Chondrocyte (in vitro differentiated cells): Measurements from ENCODE around the gene RB1. TPM values are rescaled to one million over a fixed set of nuclear protein-coding genes. Genes with fewer than 3 reads are reported as not detected.
A peak's percentile ranks its signal among the peaks of the same experiment; 100 is the strongest.

Experiments used
- DNase-seq: peaks from one replicate; pipeline ENCODE4 v3.0.0; 2021; ENCODE audit warnings: mixed read lengths, low spot score
- H3K27ac Mint-ChIP-seq: one replicate; pipeline ENCODE4 v1.8.0; 2021; ENCODE audit warnings: mild to moderate bottlenecking, moderate library complexity, mixed read lengths; ENCODE audit not compliant: unreplicated experiment
- H3K27me3 Mint-ChIP-seq: 2 replicates; pipeline ENCODE4 v1.8.0; 2021; ENCODE audit warnings: low read depth, mixed read lengths
- H3K36me3 Mint-ChIP-seq: 2 replicates; pipeline ENCODE4 v1.8.0; 2021; ENCODE audit warnings: low read depth, mixed read lengths
- H3K4me1 Mint-ChIP-seq: 2 replicates; pipeline ENCODE4 v1.8.0; 2021; ENCODE audit warnings: low read depth, mild to moderate bottlenecking, mixed read lengths
- H3K4me3 Mint-ChIP-seq: one replicate; pipeline ENCODE4 v1.8.0; 2021; ENCODE audit warnings: mild to moderate bottlenecking, moderate library complexity, mixed read lengths; ENCODE audit not compliant: unreplicated experiment
- H3K9me3 Mint-ChIP-seq: 2 replicates; pipeline ENCODE4 v1.8.0; 2021; ENCODE audit warnings: low read depth, mixed read lengths
- total RNA-seq: library from RNA; stranded (reverse); gene quantifications from 3 replicates; pipeline ENCODE4 v1.2.1, GENCODE V29; 2021
- TF ChIP-seq, protein P1 (sequence below): fragments of 200-600 bp; sonication (generic); IDR thresholded peaks from 2 replicates; pipeline ENCODE4 v1.5.0; 2021; ENCODE audit warnings: antibody characterized with exemption, mild to moderate bottlenecking, moderate library complexity

The RB1 gene
- total RNA-seq, 1 donor from 2014 or later: 33.4 TPM

DNA sequence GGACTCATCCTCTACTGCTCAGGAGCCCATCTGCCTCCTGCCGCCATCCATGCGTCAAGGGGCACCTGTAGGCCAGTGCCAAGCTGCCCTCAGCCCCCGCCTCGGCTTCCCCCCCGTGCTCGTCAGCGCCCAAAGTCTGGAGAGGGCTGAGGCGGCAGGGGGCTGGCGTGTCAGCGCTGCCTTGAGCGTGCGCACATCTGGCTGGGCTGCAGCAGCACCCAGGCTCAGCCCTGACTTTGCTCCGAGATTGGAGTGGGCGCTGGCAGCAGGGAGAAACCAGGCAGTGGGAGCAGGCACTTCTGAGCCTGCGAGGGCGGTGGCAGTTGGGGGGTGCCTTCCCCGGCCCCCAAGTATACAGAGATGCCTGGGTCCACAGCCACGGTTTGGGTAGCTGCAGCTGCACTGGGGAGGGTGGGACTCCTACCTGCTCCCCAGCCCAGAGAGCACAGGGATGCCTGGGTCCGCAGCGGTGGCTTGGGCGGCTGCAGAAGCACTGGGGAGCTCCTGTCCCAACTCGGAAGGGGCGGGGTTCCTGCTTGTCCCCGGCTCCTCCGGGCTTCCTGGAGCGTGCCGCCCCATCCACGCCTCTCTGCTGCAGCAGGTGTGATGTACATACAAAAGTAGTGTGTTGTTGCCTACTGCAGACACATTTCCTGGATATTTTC is 154.2 kb downstream of the RB1 start:
- TF ChIP-seq, protein P1, sequence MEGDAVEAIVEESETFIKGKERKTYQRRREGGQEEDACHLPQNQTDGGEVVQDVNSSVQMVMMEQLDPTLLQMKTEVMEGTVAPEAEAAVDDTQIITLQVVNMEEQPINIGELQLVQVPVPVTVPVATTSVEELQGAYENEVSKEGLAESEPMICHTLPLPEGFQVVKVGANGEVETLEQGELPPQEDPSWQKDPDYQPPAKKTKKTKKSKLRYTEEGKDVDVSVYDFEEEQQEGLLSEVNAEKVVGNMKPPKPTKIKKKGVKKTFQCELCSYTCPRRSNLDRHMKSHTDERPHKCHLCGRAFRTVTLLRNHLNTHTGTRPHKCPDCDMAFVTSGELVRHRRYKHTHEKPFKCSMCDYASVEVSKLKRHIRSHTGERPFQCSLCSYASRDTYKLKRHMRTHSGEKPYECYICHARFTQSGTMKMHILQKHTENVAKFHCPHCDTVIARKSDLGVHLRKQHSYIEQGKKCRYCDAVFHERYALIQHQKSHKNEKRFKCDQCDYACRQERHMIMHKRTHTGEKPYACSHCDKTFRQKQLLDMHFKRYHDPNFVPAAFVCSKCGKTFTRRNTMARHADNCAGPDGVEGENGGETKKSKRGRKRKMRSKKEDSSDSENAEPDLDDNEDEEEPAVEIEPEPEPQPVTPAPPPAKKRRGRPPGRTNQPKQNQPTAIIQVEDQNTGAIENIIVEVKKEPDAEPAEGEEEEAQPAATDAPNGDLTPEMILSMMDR: no peak
- Mint-ChIP-seq H3K27me3 (no peaks in the 10 kb centered on the region), H3K36me3 (peaks cover 34% of the 10 kb centered on the region), H3K9me3 (no peaks in the 10 kb centered on the region), H3K4me3 (no peak overlapping the region), H3K4me1 (no peaks in the 10 kb centered on the region), H3K27ac (no peak overlapping the region)
- DNase-seq: peak; percentile 92

DNA sequence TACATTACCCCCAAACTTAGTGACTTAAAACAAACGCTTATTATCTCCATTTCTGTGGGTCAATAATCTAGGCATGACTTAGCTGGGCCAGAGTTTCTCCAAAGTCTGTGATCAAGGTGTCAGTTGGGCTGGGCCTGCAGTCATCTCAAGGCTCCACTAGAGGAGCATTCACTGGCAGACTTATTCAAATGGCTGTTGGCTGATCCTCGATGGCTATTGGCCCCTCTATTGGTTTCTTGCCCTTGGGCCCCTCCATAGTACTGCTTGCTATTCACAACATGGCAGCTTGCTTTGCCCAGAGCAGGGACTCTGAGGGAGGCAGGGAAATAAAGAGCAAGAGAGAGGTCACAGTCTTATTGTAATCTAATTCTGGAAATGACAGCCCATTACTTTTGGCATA is 171.7 kb downstream of the RB1 start:
- H3K27me3 Mint-ChIP-seq: no peaks in the 10 kb centered on the region
- H3K9me3 Mint-ChIP-seq: no peaks in the 10 kb centered on the region
- H3K27ac Mint-ChIP-seq: no peak overlapping the region
- TF ChIP-seq, protein P1: no peak
- peaks cover 25% of the 10 kb centered on the region for H3K4me1 Mint-ChIP-seq
- no peak for DNase-seq
- H3K36me3 Mint-ChIP-seq: peaks cover 10% of the 10 kb centered on the region
- H3K4me3 Mint-ChIP-seq: no peak overlapping the region

DNA sequence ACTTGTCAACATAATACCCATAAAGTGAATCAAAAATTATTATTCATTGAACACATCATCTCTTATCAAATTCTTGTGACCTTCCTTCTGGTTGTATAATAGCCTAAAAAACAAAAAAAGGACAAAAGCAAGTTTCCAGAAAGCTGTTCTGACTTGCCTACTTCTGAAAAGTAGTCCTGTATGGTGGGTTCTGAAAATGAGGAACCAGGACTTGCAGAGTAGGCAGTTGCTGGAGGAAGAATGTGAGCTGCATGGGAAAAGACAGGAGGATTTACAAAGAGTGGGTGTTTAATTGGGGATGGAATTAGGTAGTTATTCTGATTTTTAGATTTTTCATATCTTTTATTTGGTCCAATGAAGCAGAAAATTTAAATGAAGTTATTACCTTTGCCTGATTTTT is 172.7 kb downstream of the RB1 start:
- peaks cover 10% of the 10 kb centered on the region for H3K36me3 Mint-ChIP-seq
- no peak for DNase-seq
- TF ChIP-seq, protein P1: no peak
- no peaks in the 10 kb centered on the region for H3K27me3 Mint-ChIP-seq
- no peaks in the 10 kb centered on the region for H3K9me3 Mint-ChIP-seq
- H3K4me1 Mint-ChIP-seq: peaks cover 25% of the 10 kb centered on the region
- no peak overlapping the region for H3K4me3 Mint-ChIP-seq
- H3K27ac Mint-ChIP-seq: no peak overlapping the region

DNA sequence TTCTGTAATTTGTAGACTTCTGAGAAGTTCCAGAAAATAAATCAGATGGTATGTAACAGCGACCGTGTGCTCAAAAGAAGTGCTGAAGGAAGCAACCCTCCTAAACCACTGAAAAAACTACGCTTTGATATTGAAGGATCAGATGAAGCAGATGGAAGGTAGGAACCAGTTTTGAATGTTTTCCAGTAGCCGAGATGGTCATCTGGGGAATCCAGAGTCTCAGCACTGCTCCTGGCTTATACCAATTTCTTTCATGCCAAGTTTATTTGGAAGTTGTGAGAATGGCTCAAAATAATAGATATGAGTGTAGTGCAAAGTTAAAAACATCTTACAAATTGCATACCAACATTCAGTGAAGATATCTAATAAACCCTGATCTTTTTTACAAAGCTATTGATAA is 173.1 kb downstream of the RB1 start:
- H3K4me3 Mint-ChIP-seq: no peak overlapping the region
- H3K27me3 Mint-ChIP-seq: no peaks in the 10 kb centered on the region
- H3K4me1 Mint-ChIP-seq: peaks cover 25% of the 10 kb centered on the region
- peaks cover 10% of the 10 kb centered on the region for H3K36me3 Mint-ChIP-seq
- no peak for DNase-seq
- H3K9me3 Mint-ChIP-seq: no peaks in the 10 kb centered on the region
- TF ChIP-seq, protein P1: no peak
- H3K27ac Mint-ChIP-seq: no peak overlapping the region

DNA sequence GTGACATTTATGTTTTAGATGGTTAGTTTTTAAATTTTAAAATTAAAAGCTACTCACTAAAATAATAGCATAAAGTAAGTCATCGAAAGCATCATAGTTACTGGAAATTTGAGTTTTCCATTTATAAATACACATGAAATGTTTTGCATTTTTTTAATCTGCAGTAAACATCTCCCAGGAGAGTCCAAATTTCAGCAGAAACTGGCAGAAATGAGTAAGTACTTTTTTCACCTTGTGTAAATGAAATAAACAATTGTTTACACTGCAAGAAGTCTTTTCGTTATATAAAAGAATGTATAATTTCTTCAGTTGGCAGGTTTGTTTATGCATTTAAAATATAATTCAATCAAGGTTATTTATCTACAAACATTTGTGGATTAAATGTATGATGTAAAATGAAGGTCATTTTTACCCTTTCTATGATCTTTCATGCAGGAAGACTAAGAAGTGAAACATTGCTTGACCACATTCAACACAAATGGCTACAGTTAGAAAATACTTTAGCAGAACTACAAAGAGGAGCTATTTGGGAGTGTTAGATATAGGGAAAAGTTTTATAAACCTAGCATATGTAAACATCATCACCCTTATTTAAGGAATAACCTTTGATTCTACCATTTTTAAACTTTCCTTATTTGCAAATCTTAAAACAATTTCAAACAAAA is 173.8 kb downstream of the RB1 start:
- TF ChIP-seq, protein P1: no peak
- H3K4me3 Mint-ChIP-seq: no peak overlapping the region
- peaks cover 25% of the 10 kb centered on the region for H3K4me1 Mint-ChIP-seq
- H3K27me3 Mint-ChIP-seq: no peaks in the 10 kb centered on the region
- peaks cover 10% of the 10 kb centered on the region for H3K36me3 Mint-ChIP-seq
- peak overlapping the region; percentile 58 for H3K27ac Mint-ChIP-seq
- H3K9me3 Mint-ChIP-seq: no peaks in the 10 kb centered on the region
- DNase-seq: no peak
